ENCODE measurements around the gene SAG. TPM values are rescaled to one million over a fixed set of nuclear protein-coding genes. Genes with fewer than 3 reads are reported as not detected.

Gene SAG
- total and polyA plus RNA-seq, 10 of the 15 experiments (the other 5 are each of a cell fraction or from before 2014, with no cell fraction given), result 0.06 to 0.47 TPM; not detected in 8

- TF ChIP-seq ZBTB40 (IDR thresholded peaks at IDR 0.05; ENCODE audit: borderline replicate concordance), result no peak
- TF ChIP-seq HSF1 (IDR thresholded peaks at IDR 0.05; ENCODE audit: low read depth, low read length), result no peak
- TF ChIP-seq ZBTB33 (IDR thresholded peaks at IDR 0.05), result no peak
- TF ChIP-seq ZZZ3 (IDR thresholded peaks at IDR 0.05; ENCODE audit: control insufficient read depth, insufficient read length, low read depth), result no peak
- TF ChIP-seq EZH2 (IDR thresholded peaks at IDR 0.05; ENCODE audit: borderline replicate concordance, control insufficient read depth, low read depth, low read length), result no peak
- TF ChIP-seq HDGF (IDR thresholded peaks at IDR 0.05), result no peak
- TF ChIP-seq PAX5 (IDR thresholded peaks at IDR 0.05; ENCODE audit: borderline replicate concordance, low read depth, low read length), result no peak
- no peak for TF ChIP-seq JUND (IDR thresholded peaks at IDR 0.05; ENCODE audit: low read depth, low read length)
- no peak for TF ChIP-seq NR2C2 (IDR thresholded peaks at IDR 0.05; ENCODE audit: borderline replicate concordance, control insufficient read depth, insufficient read length, low read depth)
- no peak for TF ChIP-seq ELK1 (IDR thresholded peaks at IDR 0.05; ENCODE audit: low read depth, low read length)
- TF ChIP-seq CBX5 (IDR thresholded peaks at IDR 0.05; ENCODE audit: low read depth), result 0 out of 2 replicates have a peak, but pooled peaks have one; percentile 22
- TF ChIP-seq SUZ12 (IDR thresholded peaks at IDR 0.05; ENCODE audit: unreplicated experiment), result no peak
- TF ChIP-seq TBL1XR1 (IDR thresholded peaks at IDR 0.05; ENCODE audit: low read depth, low read length), result peak; percentile 72; the same call in 1 of the 2 replicates
- no peak for TF ChIP-seq NFXL1 (IDR thresholded peaks at IDR 0.05; ENCODE audit: borderline replicate concordance)
- TF ChIP-seq ATF7 (IDR thresholded peaks at IDR 0.05; ENCODE audit: low read depth), result no peak
- peak; percentile 74 for TF ChIP-seq RUNX3 (IDR thresholded peaks at IDR 0.05; ENCODE audit: low read length)
- TF ChIP-seq IKZF2 (IDR thresholded peaks at IDR 0.05), result 0 out of 4 replicates have a peak, but pooled peaks of 1 of the 2 experiments have one; percentile 12
- TF ChIP-seq ZBED1 (IDR thresholded peaks at IDR 0.05; ENCODE audit: borderline replicate concordance), result peak; percentile 68
- TF ChIP-seq SREBF2 (IDR thresholded peaks at IDR 0.05; ENCODE audit: low read length), result no peak
- no peak; the same call in 1 of the 2 replicates for TF ChIP-seq FOXM1 (IDR thresholded peaks at IDR 0.05; ENCODE audit: low read depth, low read length)
- no peak for TF ChIP-seq NBN (IDR thresholded peaks at IDR 0.05)
Observed at GRCh38 chr2:233385489-233386044, 78.0 kb downstream of the SAG start (continued).
